ENCODE results near the gene CARD18.

GRCh38 chr11:105139669-105140068, at the start of gene CARD18:
- TF ChIP-seq CTCF (IDR thresholded peaks at IDR 0.05) = no peak
- TF ChIP-seq POLR2A (IDR thresholded peaks at IDR 0.05) = no peak
